ENCODE measurements around the gene PRDM16.

DNA sequence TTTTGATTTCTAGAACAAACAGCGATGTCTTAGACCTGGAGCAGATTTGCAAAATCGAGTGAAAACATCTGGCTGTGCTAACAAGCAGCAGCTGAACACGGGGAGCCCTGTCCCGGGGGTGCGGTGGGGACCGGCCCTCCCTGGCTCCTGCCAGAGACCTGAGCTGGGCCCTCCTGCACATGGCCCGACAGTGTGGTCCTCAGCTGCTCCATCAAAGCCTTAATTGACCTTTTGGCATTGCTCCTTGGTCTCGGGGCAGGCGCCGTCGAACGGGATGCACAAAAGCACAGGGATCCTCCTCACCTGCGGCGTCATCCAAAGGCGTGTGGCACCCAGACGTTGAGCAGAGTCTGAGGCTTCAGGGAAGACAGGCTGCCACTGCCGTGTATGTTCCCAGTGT lies 73.2 kb downstream of the PRDM16 start:
- TF ChIP-seq CTCF (IDR thresholded peaks at IDR 0.05) = no peak
- no peak for TF ChIP-seq POLR2A (IDR thresholded peaks at IDR 0.05)
